NCI-H1092 treated with DMSO at 0.1 percent for 48 hours (cell line): ENCODE results near the gene CCDC187.
"Not testable (repeated sequence)": the region's sequence is repeated elsewhere in the genome, so short reads cannot be mapped to it uniquely, and the experiment has no call there.

ENCODE experiments used
- DNase-seq: peaks from one replicate; lab custom pipeline; 2025; lab: John Stamatoyannopoulos, UW

Gene CCDC187

DNA sequence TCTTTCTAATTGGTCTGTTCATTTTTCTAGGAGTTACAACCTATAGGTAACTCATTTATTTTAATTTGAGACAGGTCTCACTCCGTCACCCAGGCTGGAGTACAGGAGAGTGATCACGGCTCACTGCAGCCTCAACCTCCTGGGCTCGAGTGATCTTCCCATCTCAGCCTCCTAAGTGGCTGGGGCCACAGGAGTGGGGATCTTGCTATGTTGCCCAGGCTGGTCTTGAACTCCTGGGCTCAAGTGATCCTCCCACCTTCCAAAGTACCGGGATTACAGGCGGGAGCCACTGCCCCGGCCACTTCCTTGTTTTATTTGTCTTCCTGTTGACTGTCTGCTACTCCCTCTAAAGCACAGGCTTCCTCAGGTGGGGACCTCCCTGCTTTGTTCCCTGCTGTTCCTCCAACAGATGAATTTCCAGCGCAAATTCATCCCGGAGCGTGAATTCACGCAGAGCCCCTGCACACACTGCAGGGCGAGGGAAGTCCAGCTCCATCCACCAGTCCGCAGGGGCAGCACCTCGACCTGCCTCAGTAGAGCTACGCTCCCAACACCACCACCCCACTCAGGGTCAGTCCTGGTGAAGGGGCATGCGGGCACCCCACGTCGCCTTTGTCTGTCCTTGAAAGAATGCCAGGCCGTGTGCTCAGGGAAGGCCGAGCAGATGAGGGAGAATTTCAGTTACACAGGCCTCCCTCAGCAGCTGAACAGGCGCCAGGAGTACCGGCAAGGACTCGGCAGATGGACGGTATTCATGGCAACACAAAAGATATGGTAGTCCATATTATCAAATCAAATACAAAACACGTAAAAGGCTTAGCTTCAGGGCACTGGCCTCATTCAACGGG is 64.5 kb downstream of the CCDC187 start:
- DNase-seq, result peak; percentile 94

DNA sequence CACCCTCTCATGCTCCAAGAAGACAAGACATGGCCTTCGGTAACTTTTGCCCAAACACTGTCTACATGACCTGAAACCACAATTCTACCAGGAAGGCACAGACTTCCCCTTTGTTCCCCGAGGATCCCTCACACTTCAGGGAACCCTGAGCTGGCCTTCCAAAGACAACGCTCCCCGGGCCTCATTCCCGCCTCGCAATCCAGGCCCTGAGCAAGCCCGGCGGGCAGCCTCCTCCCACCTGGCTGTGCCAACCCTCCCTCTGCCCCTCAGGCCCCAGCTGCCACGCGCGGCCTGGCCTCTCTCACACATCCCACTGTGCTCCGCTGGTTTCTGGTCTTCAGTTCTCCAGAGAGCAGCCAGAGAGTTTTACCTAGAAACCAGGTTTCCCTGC is 65.6 kb downstream of the CCDC187 start:
- peak; percentile 31 for DNase-seq

DNA sequence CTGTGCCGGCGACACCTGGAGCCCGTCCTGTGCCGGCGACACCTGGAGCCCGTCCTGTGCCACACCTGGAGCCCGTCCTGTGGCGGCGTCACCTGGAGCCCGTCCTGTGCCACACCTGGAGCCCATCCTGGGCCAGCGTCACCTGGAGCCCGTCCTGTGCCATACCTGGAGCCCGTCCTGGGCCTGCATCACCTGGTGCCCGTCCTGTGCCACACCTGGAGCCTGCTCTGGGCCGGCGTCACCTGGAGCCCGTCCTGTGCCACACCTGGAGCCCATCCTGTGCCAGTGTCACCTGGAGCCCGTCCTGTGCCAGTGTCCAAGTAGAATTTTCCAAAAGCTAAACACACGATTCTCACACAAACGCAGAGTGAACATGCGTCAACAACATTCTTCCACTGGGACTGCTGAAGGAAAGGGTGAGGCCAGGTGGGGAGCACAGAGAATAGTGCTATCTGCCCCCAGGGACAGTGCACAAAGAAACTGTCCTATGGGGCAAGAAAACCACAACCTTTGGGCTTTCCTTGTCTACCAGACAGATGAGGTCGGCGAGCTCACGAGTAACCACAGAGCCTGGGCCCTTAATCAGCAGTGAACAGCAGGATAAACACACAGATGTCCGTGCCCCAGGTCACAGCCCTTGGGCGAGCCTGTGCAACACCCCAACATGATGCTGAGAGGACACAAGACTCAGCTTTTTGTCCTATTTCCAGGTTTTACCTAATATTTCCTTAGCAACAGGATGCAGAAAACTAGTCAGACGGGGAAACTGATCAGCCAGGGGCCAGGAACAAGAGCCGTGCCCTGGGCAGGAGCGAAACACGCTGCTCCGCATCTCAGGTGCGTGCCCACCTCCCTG is 66.2 kb downstream of the CCDC187 start:
- DNase-seq, result no peak

DNA sequence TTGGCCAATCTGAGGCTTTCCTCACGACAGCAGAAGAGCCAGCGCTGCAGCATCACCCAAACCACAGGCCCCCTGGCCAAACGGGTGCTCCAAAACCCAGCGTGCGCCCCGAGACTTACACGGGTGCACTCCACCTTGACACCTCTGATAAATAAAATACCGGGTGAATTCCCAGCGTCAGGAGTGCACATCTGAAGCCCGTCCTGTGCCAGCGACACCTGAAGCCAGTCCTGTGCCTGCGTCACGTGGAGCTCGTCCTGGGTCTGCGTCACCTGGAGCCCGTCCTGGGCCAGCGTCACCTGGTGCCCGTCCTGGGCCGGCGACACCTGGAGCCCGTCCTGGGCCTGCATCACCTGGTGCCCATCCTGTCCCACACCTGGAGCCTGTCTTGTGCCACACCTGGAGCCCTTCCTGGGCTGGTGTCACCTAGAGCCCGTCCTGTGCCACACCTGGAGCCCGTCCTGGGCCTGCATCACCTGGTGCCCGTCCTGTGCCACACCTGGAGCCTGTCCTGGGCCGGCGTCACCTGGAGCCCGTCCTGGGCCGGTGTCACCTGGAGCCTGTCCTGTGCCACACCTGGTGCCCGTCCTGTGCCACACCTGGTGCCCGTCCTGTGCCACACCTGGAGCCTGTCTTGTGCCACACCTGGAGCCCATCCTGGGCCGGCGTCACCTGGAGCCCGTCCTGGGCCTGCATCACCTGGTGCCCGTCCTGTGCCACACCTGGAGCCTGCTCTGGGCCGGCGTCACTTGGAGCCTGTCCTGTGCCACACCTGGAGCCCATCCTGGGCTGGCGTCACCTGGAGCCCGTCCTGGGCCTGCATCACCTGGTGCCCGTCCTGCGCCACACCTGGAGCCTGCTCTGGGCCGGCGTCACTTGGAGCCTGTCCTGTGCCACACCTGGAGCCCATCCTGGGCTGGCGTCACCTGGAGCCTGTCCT is 67.2 kb downstream of the CCDC187 start:
- DNase-seq, result not testable (repeated sequence)

DNA sequence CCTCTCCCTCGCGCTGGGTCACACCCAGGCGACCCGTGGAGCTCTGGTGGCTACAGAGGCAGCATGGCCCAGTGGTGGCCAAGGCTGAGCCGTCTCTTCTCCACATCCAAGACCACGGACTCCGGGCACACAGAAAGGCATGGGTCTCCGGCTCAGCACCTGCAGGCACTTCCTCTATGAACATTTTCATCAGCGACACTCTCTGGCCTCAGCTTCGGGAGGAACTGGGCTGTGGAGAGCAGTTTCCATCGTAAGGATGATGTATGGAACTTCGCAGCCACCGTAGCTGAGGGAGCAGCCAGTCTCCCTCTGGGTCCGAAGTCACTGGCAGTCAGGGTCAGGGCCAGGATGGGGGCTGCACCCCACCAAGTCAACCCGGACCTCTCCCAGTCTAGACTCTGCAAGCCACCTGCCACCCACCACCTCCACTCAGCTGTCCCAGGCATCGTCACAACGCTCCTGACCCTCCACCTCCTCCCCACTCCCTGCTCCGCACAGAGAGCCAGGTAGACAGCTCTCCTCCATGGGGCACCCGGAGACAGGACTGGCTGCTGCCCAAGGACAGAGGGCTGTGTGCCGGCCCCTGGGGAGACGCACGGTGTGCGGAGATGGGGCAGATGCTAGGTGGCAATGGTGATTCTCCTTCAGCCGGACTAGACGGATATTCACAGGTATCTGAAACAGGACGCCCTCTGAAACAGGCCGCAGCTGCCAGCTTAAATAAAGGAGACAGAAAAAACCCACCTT is 68.0 kb downstream of the CCDC187 start:
- no peak for DNase-seq

DNA sequence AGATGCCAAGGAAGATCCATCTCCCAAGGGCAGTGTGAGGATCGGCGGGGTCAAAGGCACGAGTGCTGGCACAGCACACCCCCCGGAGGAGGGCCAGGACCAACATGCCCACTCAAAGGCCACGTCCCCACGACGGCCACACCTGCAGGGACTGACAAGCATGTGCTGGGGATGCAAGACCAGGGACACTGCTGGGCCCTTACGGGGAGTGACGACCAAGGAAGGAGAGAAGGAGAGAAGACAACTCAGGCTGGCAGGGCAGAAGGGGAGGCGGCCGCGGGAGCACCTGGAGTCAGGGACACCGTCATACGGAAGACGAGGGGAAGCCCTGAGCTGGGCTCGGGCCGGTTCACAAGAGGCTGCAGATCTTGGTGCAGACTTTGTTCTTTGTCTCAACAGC is 68.7 kb downstream of the CCDC187 start:
- DNase-seq, result no peak

DNA sequence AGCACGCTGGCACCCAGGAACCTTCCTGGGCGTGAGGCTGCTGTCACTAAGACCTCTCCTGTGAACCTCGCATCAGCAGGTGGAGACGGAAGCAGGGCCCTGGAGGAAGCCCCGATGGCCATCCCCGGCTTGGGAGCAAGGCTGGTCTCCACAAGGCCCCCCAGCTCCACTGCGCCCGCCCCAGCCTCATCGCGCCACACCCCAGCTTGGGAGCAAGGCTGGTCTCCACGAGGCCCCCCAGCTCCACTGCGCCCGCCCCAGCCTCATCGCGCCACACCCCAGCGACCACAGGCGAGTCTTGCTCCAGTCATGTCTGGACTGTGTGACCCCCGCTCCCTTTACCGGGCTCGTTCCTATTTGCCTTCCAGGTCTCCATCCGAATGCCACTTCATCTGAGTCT is 69.3 kb downstream of the CCDC187 start:
- no peak for DNase-seq

DNA sequence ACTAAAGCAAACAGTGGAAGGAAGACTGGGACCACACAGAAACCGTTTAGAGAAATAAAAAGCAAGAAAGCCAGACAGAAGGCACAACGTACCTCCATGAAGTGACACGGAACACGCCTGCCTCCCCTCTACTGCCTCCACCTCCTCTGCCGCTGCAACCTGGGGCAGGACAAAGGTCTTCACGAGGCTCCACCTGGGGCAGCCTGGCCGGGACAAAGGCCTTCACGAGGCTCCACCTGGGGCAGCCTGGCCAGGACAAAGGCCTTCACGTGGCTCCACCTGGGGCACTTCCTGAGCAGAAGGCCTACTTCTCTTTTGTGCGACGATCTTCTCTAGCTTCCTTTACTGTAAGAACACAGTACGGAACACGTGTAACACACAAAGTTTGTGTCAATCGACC is 70.0 kb downstream of the CCDC187 start:
- no peak for DNase-seq

DNA sequence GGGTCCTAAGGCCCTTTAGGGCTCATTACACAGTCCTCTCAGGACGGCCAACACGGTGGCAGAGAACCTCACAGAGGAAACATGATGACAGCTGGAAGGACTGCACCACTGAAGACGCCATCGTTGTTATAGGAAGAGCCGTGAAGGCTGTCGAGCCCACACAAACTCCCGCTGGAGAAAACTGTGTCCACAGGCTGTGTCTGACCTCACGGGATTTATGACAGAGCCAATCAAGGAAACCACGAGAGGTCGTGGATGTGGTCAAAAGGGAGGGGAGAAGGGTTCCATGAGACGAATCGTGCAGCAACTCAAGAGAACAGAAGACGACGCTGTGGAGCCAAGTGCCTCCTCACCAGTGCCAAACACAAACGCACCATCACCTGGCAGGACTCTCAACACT is 70.5 kb downstream of the CCDC187 start:
- no peak for DNase-seq

DNA sequence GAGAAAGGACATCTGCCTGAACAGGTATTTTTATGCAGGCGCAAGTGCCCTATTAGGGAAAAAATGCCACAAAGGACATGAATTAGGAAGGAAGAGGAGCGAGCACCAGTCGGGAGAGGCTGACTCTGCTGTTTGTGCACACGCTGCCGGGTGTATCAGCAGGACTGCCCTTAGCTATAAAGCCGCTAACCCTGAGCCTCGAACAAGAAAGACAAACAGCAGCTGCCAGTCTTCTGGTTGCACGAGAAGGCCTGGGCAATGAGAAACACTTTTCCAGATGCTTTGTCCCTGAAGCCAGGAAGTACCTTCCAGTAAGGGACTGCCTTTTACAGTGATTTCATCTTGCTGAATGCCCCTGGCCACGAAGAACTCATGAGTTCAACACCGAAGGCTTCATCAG is 70.9 kb downstream of the CCDC187 start:
- DNase-seq, result no peak

DNA sequence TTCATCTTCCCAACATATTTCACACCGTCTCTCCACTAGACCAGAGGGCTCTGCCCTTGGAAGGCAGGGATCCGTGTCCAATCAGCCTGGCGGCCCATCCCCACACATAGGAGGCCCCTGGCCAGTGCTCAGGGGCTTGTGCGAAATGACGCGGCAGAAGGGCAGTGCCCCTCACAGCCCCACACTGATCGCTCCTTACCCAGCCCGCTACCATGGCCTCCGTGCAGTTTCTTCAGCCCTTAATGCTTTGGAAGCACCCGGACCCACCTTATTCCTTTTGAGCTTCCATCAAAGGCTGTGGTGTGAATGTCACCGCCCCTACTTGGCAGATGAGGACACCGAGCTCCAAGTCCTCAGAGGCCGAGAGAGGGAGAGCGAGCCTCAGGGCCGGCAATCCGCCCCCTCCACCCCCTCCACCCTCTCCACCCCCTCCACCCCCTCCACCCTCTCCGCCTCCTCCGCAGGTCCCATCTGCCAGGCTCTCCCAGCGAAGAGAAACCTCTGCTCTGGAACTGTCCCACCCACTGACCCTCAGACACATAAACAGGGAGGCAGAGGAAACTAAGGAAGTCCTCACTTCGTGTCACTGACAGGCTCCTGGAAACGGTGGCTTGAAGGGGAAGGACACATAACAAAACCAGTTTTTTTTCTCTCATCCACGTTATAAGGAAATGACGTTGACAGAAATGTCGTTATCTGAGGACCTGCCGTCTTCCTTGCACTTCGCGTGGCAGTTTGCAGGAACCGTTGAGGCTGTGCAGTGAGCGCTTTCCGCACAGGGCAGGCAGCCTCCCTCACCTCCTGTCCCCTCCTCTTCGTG is 72.2 kb downstream of the CCDC187 start:
- DNase-seq, result no peak

DNA sequence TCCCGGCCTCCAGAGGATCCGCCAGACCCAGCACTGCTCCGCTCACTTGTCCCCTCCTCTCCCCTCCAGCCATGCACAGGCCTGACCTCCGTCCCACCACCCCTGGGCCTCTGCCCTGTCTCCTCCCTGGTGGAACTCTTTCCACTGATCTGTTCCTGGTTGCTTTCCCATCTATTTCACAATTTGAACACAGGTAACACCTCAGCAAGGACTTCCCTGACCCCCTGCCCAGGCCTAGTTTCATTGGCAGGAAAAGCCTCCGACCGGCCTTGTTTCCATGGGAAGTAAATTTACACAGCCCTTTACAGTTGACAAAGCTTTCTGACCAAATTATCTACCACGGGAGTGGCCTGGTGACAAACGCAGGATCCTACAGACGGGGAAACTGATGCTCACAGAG is 73.1 kb downstream of the CCDC187 start:
- DNase-seq, result no peak

DNA sequence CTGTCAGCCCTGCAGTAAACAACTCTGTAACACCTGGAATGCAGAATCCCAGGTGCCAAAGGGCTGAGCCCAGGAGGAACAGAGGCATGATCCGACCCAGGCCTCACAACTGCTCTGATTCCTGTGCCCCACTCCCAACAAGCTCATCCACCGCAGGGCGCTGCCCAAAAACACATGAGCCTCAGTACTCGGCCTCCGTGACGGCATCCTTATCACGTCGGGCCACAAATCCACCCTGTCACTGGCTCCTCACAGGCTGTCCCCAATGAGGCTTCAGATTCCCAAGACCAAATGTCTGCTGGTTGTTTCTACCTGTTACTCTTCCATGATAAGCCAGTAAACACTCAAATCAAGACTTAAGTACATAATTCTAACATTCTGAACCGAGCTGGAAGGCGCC is 73.5 kb downstream of the CCDC187 start:
- no peak for DNase-seq

DNA sequence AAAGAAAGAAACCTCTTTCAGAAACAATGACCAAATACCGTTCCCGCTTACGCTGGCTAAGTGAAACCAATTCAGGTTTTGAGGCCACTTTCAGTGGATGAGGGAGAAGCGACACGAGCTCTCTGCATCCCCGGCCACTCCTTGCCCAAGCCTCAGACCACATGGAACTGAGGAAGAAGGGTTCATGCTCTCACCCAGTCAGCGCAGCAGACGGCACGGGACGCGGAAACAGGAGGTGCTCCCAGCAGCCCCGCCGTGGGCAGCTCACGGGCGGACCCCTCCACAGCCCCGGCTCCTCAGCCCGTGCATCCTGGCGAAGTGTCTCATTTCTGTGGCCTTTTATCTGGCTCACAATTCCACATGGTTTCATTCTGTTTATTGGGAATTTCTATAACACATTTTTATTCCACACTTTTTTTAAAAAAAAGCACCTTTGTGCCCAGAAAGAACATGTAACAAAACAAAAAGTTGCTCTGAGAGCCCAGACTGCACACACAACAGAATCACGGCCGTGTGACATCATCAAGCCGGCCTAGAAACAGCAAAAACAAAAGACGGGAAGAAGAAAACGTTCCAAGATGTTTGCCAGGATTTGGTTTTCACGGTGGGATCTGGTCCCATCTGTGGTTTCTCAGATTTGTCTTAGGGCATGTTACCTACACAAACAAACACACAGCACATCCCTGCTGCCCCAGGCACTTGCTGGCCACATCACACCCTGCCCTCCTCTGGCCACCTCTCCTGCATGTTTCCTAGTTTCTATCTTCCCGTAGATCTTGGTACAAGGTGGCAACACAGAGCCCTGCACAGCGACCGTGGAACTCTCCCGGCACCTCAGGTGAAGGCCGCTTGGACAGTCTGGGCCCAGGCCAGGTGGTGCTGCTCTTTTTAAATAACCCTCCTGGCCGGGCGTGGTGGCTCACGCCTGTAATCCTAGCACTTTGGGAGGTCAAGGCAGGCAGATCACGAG is 74.5 kb downstream of the CCDC187 start:
- no peak for DNase-seq

DNA sequence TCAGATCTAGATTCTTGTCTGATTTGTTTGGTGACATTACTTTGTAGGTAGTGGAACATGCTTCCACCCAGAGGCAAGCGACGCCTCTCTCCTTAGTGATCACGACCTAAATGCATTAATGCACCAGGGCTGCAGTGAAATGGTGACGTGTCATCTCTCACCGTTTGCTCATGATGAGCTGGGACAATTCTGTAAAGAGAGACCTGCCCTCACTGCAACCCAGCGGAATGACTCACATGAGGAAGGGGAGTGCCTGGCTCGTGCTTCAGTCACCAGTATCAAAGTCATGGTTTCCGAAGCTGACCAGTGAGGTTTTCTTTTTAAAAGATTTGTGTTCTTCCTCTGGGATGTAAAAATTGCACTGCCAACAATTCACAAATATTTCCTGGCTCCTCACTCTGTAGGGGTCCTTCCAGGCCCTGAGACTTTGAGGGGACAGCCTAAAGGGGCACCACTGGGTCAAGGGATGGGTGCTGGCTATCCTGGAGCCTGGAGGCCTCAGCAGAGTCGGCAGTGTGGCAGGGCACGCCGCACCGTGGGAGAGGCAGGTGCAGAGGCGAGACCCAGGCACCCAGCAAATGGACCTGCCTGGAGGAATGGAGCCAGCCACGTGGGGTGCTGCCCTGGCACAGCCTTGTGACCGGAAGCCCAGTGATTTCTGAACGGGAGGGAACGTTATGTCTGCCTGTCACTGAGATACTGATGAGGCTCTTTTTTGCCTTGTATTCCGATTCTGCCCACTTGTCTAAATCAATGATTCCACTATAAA is 75.6 kb downstream of the CCDC187 start:
- DNase-seq, result no peak

DNA sequence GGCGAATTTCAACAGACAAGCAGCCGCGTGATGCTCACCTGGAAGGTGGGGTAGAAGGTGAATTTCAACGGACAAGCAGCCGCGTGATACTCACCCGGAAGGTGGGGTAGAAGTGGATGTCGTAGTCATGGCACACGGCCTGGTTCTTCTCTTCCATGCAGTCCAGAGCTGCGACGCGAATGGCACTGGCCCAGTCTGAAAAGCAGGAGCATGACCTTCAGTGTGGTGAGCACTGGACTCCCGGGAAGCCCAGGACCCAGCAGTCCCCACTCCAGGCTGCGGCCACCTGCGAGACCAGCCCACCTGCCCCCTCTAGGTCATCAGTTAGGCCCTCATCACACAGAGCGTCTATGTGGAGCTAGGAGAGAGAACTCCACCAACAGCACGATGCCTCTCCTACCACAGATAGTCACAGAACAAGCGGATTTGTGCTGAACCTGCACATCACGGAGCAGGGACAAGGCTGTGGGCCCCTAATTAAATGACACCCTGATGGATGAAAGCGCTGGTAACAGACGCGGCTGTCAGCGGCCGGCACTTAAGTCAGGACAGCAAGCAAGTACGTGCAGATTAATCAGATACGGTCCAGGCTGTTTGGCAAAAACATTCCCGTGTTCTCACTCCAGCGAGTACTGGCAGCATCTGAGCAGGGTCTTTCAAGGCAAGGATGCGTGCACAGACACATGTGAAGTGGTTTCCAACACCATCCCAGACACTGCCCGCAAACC is 77.0 kb downstream of the CCDC187 start:
- no peak for DNase-seq

DNA sequence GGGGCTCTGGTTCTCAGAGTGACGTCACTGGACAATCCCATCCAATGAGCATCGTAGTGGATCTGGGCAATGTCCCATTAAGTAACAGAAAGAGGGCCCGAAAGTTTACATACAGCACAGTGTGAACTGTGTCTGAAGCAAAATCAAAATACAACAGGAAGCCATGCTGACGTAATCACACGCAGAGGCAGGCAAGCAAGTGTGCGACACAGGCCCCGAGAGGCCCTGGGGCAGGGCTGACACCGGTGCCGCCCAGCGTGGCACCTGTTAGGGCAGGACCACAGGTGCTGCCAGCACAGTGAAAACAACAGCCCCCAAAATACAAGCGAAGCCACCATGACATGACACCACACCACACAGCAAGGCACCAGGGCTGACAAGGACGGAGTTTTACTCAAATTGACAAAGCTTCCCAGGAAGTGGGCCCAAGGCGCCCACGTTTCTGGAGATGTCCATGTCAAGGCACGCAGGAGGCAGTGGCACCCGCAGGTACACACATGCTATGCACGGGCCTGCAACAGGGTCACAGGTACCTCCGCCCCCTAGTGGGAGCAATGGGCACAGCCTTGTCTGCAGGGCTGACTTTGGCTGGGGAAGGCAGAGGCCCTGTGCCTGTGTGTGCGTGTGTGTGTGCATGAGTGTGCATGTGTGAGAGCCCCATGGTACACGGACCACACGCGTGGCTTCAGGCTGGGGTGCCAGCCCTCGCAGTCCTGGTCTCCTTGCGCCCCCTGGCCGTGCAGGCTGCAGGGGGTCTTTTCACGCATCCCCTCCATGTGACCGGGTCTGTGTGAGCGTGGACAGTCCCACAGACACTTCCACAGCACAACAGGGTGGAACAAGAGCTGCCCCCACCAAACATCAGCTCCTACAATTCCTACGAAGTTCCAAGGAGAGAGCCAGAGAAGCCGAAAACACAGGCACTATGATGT is 77.9 kb downstream of the CCDC187 start:
- DNase-seq, result peak; percentile 42
